SH-SY5Y (cell line): ENCODE data around the gene KIF17.

Experiments used
- GATA2 ChIP-seq: IDR thresholded peaks from 2 replicates; pipeline ENCODE4 v1.6.1; 2011; ENCODE audit warnings: mild to moderate bottlenecking, low read depth, low read length
- GATA3 ChIP-seq: IDR thresholded peaks from 2 replicates; pipeline ENCODE4 v1.6.1; 2011; ENCODE audit warnings: low read depth, mild to moderate bottlenecking, low read length, moderate library complexity

KIF17 gene

GRCh38 chr1:20695515-20695914, 22.3 kb downstream of the KIF17 start:
- no peak for TF ChIP-seq GATA3
- TF ChIP-seq GATA2 = no peak

- no peak for TF ChIP-seq GATA3
- no peak for TF ChIP-seq GATA2
Measured at GRCh38 chr1:20693623-20694022, 24.2 kb downstream of the KIF17 start.

GRCh38 chr1:20691872-20692271, 25.9 kb downstream of the KIF17 start:
- TF ChIP-seq GATA3 (no peak), GATA2 (no peak)

DNA sequence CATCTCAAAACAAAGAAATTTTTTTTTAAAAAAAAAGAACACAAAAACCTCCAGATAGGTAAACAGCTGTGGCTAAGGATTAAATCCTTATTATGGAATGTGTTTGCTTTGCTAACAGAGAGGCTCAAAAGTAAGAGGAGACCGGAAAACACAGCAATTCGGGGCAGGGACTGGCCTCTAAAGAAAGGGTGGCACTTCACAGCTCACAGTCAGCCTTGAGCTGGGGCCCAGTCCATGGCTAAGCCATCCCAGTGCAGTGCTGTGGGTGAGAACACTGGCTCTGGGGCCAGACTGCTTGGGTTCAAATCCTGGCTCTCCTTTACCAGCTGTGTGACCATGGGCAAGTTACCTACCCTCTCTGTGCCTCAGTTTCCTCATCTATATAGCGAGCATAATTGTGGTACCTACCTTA, 28.2 kb downstream of the KIF17 start:
- TF ChIP-seq GATA2 (no peak), GATA3 (no peak)

- no peak for TF ChIP-seq GATA3
- no peak for TF ChIP-seq GATA2
Measured at GRCh38 chr1:20686883-20687725, 30.7 kb downstream of the KIF17 start.

- TF ChIP-seq GATA3 (no peak), GATA2 (no peak)
Measured at GRCh38 chr1:20685741-20686140, 32.1 kb downstream of the KIF17 start.

- no peak for TF ChIP-seq GATA3
- no peak for TF ChIP-seq GATA2
Measured at GRCh38 chr1:20685099-20685662, 32.6 kb downstream of the KIF17 start.

DNA sequence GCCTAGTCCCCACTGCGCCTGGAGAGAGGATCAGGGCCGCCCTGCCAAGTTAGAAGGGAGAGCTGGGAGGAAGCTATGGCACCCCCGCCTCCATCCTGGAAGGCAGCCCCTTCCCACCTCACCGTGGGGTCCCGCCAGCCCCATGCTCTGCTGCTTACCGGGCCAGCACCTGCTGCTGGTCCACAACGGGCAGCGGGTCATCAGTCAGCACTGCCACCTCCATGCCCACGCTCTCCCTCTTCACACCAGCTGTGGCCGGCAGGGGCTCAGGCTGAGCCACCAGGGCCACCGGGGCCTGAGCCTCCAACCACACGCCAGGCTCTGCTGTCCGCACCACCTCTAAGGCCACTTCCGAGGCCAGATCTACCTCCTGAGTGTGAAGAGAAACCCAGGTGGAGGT, 33.2 kb downstream of the KIF17 start:
- TF ChIP-seq GATA2 (no peak), GATA3 (no peak)

- TF ChIP-seq GATA3 (no peak), GATA2 (no peak)
Measured at GRCh38 chr1:20684050-20684620, 33.7 kb downstream of the KIF17 start.

DNA sequence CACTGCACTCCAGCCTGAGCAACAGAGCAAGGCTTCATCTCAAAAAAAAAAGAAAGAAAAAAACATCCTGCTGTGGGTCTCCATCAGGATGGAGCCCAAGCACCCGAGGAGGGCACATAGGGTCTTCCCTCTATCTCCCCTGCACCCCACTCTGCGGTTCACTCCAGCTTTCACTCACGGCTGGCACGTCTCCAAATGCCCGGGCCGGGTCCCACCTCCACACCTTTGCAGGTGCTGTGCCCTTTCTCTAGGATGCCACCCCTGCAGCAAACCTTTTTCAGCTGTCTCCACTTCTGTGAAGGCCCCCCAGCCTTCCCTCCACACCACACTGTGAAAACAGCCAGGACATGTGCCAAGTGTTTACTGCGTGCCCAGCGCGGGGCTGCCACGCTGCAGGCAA, 34.2 kb downstream of the KIF17 start:
- no peak for TF ChIP-seq GATA2
- no peak for TF ChIP-seq GATA3

- no peak for TF ChIP-seq GATA3
- TF ChIP-seq GATA2 = no peak
Measured at GRCh38 chr1:20682571-20683236, 35.1 kb downstream of the KIF17 start.

DNA sequence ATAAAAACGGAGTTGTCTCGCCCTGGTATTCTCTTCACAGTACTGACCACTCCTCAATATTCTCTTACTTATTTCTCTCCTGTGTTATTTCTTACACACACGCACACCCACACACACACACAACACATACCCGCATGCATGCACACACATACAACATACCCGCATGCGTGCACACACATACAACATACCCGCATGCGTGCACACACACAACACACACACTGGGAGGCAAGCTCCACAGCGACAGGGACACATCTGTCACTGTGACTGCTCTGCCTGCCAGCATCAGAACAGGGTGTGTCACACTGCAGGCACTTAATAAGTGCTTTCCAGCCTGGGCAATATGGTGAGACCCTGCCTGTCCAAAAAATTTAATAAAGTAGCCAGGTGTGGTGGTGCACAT, 35.8 kb downstream of the KIF17 start:
- TF ChIP-seq GATA2 (no peak), GATA3 (no peak)

DNA sequence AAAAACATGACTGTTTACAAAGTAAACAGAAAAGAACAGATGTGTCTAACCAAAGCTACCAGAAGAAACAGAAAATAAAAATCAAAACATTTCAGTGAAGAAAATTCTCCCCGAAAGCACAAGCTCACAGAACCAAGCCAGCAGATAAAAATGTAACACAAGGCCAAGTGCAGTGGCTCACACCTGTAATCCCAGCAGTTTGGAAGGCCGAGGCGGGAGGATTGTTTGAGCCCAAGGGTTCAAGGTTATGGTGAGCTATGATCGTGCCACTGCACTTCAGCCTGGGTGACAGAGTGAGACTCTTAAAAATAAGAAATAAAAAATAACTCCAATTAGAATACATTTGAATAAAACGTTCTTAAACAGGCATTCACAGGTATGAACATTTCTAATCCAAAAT, 37.5 kb downstream of the KIF17 start:
- TF ChIP-seq GATA2 (no peak), GATA3 (no peak)

DNA sequence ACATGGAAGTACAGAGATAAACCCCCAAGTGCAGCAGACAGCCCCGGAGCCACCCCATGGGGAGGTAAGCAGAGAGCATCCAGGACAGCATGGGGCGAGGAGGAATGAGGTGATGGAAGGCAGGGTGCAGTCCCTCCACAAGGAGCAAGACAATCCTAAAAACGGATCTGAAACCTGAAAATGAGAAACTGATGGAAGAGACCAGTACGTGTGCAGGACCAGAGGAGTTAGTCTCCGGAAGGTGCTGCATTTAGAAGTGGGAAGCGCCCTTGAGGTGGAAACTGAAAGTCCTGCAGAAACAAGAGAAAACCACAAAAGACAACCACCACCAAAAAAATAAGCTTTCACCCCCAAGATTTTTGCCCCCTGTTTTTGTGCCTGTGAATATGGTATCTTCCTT, 39.2 kb downstream of the KIF17 start:
- TF ChIP-seq GATA2 (no peak), GATA3 (no peak)

DNA sequence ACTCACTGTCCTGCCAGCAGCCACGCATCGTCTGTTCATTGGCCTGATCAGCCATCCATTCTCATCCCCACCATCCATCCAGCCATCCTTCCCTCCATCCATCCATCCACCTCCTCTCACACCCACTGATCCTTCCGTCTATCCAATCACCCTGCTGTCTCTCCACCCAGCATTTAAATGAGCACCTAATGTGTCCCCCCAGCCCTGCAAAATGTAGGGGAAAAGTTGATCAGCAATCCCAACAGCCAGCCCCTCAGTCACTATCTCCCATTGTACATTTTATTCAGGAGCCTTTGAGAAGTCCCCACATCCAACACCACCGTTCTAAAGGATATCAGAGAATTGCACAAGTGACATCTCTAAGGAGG, 45.6 kb downstream of the KIF17 start:
- TF ChIP-seq GATA2 = no peak
- TF ChIP-seq GATA3 = no peak

DNA sequence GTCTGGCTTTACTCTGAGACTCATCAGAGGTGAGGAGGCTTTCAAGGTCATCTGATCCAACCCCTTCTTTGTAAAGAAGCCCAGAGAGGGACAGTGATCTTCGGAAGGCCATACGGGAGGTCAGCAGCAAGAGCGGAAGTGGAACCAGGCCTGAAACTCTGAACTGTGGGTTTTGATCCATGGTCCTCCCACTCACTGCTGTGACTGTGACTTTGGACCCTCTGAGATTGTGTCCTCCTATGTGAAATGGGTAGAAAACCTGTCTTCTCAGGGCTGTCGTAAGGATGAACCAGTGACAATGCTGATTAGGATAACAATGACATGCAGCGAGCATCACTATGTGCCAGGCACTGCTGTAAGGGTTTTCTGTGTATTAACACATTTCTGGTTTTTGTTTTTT, 46.9 kb downstream of the KIF17 start:
- TF ChIP-seq GATA3 = no peak
- TF ChIP-seq GATA2 = no peak

- no peak for TF ChIP-seq GATA2
- no peak for TF ChIP-seq GATA3
Measured at GRCh38 chr1:20668581-20668980, 49.2 kb downstream of the KIF17 start.
